GM19238 (cell line): ENCODE measurements around the gene IRF2.
A peak's percentile ranks its signal among the peaks of the same experiment; 100 is the strongest.

Experiments used
- DNase-seq: peaks from one replicate; pipeline ENCODE4 v3.0.0; 2011; ENCODE audit warnings: low spot score; ENCODE audit not compliant: insufficient read length

The IRF2 gene

DNA sequence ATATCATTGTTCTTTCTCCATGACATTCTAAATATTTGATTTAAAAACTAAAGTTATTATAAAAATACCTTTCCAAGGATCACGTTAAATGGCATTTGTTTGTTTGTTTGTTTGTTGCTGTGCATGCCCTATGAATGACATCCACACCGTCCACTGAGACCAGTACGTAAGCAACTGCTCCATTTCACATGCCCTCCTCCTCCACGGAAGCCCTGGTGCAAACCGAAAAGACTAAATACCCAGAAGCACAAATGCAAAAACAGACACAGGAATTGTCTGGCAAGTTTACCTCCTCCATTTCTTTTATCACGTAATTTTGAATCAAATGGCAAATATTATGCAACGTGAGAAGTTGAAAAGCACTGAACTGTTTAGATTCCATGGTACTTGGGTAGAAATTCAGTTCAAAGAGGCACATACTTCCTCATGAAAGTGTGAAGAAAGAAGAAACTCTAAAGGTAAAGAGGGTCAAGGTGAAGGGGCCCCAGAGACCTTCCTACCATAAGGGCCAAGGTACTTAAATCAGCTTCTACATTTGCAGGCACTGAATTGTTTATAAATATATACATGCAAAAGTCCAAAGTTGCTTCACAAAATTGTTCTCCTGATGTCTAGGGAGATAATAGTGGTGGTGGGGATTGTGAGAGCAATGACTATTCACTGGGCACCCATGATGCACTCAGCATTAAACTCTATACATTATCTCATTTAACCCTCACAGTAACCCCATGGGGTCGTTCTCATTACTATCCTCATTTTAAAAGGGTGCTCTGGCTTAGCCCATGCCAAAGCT lies 23.4 kb downstream of the IRF2 start:
- DNase-seq = no peak

DNA sequence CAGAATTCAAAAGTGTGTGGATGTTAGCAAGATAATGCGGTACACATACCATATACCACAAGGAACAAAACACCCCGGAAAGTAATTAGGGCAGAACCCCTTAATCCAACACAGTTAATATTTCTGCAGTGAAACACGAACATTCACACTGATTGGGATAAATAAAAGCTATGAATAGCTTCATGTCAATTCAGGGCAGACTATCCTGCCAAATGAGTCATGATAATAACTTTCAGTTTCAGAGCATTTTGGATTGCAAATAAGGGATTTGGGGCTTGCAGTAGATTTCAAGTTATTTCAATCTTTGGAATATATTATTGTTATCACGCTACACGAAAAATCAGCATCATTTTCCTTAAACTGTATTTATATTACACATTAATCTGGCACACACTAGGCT lies 24.3 kb downstream of the IRF2 start:
- DNase-seq = no peak

DNA sequence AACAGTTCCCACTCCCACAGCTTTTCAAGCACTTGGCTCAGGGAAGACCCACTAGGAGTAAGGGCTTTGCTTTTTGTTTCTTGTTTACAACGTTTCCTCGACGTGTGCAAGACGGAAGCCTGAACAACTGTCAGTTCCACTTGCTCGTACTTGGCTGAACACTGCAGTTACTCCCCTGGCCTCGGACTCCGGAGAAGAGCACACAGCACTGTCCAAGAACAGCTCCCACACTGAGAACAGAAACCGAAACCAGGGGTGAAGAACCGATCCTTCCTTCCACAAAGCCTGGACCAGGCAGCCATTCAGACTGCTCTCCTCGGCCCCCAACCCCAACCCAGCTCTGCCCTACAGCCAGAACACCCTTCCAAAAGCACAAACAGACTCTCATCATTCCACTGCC lies 25.5 kb downstream of the IRF2 start:
- peak; percentile 44 for DNase-seq

DNA sequence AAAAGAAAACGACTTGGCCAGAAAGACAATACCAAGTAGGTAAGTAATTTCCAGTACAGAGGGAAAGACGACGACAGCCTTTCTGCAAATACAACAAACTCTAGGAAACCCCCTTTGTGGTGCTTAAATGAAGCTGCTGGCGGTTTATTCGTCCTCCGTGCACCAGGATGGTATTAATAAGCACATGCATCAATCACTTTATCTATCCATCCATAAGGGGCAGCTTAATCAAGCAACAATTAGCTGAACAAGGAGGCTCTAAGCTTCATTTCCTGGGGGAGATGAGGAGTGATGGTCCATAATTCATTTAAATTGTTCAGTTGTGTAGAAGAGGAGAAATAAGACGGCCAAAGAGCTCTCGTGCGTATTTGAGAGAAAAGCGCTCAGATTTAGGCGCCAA lies 26.2 kb downstream of the IRF2 start:
- no peak for DNase-seq

DNA sequence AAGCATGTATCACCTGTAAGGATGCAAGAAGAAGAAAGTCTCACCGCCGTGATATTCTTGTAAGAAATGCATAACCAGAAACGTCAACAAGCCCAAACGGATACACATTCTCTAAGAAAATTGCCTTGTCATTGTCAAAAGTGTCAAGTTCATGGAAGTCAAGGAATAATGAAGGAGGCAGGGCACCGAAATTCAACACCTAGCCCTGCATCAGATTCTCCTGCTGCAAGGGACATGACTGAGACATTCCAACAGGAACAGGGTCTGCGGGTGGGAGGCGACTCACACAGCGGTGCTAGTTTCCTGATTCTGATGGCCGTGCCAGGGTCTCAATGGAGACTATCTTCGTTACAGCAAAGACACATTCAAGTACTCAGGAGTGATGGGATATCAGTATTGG lies 26.7 kb downstream of the IRF2 start:
- no peak for DNase-seq

DNA sequence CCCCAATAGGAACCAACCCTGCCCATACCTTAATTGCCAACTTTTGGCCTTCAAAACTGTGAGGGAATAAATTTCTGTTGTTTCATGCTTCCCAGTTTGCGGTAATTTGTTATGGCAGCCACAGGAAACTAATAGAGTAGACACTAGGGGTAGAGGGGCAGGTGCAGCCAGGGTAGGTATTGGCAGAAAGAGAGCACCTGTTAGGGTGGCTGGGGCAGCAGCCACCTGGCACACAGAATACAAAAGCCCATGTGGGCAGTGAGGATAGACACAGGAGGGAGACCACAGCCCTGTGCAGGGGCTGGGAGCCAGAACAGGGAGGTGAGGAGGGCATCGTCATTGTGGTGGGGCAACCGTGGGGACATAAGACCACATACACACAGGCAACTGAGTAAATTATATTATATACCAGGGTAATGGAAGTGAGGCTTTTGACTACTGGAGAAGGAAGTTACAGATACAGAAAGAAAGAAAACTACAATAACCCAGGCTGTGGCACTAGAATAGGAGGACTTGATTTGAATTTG lies 28.2 kb downstream of the IRF2 start:
- DNase-seq = no peak

DNA sequence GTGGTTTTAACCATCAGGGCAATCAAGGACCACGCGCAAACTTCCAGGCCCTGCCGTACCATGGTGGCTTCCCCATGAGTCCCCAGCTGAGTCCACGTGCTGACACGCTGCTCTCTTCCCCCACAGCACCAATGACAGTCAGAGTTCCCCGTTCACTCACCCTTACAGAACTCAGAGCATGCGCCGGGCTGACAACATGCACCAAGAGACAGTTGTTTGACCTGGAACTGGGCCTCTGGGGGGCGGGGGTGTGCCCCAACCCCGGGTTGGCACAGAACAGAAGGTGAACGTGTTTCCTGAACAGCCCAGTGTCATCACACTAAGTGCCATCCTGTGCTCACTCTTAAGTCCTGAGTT lies 29.4 kb downstream of the IRF2 start:
- peak; percentile 44 for DNase-seq

DNA sequence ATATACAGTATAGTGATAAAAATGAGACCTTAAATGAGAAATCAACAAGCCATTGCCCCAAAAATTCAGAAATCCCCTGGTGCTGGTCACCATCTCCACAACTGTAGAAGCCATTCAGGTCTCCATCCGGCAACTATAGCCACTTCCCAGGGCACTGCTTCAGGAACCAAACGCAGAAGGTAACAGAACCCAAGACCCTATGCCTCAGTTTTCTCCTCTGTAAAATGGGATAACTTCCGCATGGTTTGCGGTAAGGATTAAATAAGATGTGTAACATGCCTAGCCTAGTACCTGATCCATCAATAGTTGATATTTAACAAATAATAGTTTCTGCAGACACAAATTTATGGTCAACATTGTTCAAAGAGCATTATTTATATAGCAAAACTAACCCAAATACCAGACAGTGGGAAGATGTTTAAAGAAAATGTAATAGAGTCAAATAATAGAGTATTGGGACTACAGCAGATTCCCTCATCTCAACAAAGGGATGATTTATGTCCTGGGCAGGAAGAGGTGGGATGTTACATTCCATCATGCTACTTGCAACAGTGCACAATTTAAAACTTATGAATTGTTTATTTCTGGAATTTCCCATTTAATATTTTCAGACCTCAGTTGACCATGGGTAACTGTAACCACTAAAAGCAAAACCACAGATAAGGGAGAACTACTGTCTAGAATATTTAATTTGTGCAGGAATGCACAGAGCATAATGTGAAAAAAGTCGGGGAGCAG lies 30.0 kb downstream of the IRF2 start:
- no peak for DNase-seq

DNA sequence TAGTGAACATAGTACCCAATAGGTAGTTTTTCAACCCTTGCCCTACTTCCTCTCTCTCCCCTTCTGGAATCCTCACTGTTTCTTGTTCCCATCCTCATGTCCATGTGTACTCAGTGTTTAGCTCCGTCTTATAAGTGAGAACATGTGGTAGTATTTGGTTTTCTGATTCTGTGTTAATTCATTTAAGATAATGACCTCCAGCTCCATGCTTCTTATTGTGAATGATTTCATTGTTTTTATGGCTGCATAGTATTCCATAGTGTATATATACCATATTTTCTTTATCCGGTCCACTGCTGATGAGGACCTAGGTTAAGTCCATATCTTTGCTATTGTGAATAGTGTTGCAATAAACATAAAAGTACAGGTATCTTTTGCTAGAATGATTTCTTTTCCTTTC lies 31.0 kb downstream of the IRF2 start:
- no peak for DNase-seq

DNA sequence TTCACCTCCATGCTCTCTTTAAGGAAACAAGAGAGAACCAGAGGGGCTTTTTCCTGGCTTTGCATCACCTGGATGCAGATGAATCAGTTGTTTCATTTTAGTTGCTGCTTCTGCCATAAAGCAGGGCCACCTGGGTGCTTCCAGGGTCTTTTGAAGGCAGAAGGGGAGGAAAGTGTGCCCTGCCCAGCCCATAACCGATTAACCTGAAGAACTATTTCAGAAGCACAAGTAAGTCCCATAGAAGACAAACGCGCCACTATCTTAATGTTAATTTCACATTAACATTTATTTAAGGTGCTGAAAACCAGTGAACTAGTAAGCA lies 32.1 kb downstream of the IRF2 start:
- DNase-seq = no peak

DNA sequence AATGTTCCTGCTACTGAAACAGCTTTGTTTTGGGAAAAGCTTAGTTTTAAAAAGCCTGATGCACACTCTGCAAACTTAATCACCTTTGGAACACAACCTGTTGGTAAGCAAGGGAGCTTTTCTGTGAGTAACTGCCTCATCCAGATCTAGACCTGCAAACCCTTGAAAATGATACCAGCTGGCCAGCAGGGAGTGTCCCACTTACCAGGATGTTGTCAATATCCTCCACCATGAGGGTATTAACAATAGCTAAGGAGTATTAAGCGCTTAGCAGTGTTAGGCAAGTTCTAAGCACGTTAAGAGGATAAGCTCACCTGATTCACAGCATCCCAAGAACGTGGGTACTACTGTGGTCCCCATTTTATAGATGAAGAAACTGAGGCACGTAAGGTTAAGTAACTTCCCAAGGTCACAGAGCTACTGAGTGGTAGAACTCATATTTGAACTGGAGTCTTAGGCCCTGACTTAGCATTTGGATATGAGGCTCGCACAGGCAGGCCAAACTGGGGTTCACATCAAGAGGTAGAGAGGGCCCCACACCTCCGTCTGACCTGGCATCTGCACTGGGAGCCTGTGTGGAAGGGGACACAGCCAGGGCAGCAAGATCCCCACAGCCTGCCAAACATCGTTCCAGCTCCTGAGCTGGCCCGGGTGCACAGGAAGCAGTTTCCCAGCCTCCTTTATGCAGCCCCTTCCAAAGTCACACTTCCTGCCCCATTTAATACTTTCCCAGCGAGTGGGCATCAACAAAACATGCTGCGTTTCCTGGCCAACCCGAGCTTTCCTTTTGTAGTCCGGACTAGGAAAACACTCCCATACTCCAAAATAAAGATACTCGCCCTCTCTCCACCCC lies 32.7 kb downstream of the IRF2 start:
- no peak for DNase-seq

DNA sequence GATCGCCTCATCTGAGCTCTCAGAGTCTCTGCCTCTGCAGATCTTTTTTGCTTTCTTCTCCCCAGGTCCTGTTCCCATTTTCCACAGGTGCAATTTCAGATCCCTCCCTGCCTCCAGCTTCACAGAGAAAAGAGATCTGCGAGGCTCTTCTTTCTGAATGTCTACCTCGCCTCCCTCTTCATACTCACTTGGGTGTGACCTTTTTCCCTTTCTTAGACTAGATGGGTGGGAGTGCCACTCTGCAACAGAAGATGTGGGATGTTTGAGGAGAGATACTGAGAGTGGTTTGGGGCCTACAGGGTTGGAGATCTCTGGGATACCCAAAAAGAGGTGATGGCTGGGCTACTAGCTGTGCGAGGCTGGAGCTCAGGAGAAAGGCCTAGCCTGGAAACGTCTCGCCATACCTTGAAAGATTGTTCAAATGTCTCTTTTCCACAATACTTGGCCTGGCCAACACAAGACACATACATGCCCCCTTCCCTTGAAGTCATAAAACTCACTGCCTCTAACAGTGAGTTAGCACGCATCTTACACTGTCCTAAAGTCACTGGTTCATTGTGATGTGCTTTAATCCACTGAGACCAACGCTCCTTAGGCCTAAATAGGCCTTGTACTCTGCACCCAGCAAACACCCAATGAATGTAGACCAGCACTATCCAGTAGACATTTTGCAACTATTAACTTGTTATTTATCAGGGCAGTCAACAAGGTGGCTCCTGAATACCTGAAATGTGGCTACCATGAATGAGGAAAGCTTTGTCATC lies 33.6 kb downstream of the IRF2 start:
- no peak for DNase-seq

DNA sequence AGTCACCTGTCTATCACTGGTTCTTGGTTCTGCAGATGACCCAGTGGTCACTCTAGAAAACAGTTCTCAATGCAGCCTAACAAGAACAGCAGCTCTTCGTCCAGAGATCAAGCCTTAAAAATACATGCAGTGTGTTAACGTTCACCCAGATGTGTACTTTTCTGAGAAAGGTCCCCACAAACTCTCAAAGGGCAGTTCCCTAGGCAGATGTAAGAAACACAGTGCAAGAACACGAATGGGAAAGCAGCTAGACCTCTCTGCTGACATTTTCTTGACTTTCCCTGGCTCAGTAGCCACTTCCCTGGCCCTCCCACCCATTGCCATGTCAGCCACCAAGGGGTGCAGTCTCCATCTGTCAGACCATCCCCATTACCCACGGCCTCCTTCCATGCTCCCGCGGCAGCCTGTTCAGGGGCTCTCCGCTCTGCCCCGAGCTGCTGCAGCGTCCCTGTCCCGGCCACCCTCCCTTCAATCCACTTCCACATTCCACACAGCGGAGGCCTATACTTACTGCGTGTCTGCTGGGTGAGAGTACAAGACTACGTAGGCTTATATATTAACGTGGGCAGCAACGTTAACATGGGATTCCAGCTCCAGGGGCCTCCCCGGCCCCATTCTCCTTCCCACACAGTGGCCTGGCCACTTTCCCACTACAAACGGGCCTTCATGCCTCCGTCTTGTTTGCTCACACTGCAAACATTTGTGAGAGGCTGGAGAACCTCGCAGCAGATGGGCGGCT lies 34.3 kb downstream of the IRF2 start:
- no peak for DNase-seq

DNA sequence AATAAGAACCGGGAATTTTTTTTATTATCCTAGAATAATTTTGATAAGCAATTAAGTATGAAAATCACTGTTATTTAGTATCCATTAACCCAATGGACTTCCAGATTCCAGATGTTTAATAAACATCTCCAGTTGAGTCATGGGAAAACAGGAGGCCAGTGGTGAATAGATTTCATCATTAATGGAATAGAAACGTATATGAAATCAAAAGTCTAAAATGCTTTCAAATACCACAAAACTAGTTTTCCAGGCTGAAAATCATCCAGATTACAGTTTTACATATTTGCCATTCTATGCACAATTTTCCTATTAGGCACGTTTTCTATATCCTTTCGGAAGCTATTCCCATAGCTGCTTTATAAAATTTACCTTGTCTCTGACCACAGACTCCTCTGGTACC lies 35.0 kb downstream of the IRF2 start:
- no peak for DNase-seq

DNA sequence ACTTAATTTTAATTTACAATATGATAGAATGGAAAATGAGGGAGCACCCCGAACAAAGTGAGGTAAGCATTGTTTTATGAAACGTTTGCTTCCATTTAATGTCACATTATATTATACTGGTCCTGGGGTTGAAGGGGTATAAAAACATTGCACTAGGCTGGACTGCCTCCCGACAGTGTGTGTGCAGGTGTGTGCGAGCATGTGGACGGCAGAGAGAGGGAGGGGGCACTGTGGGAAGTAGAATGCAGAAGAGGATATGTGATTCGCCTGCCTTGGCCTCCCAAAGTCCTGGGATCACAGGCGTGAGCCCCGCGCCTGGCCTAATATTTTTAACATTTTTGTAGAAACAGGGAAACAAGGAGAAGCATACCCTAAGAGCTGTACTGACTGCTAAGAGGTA lies 36.0 kb downstream of the IRF2 start:
- no peak for DNase-seq

DNA sequence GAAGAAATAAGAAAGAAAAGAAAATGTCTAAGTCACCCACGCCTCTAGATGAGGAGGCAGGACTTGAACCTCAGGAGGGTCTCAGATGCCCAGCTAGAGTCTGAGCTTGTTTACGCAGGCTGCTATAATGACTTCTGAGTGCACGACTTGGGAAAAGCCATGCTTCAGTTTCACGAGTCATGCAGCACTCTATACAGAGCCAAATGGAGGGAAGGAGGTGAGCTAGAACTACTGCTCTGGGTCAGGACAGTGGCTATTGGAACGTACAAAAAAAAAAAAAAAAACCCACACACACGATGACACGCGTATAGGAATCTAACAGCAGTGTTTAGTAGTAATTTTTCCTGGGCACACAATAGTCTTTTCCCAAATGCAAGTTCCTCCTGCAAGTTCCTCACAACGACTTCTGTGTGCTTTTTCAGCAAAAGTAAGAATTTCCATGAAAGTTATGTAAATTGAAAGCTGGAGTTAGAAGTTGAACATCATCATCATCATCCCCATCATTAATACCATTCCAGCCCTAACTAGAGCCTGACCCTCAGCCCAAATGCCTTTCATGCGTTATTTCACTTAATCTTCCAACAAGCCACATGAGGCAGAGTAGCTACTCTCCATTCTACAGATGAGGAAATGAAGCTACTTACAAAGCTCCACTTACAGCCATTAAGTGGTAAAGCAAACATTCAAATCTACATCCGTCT lies 36.6 kb downstream of the IRF2 start:
- DNase-seq = no peak

DNA sequence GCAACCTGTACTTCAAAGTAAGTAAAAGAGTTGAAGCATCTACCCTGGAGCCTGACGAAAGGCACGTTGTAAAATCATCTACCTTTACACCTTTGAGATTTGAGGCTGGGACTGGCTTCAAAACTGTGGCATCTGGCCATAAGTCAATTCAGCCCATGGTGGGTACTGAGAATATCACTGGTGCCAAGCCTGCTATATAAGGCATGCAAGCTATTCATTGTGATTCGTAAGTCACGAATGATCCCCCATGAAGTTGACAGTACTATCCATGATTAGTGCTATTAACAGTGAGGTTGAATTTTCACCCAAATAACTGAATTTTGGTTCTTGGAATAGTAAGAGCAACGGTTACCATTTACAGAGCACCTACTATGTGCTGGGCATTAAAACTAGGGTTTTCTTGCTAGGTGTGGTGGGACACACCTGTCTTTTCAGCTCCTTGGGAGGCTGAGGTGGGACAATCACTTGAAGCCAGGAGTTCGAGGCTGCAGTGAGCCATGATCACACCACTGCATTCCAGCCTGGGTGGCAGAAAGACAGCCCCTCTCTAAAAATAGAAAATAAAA lies 39.8 kb downstream of the IRF2 start:
- no peak for DNase-seq

DNA sequence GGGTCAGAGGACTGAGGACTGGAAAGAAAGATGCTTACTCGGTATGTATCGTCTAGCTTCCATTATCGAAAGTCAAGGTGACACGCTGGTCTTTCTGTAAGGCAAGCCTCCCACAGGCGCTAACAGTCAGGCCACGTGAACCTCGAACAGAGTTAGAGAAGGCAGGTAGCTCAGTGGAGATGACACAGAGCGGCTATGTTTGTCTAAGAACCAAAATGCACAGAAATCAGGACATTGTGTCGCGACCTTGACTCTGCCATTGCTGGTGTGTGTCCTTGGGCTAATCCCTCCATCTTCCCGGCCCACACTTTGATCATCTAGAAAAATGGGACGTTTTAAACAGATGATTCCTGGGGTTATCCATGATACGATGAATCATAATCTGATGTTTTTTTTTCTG lies 40.3 kb downstream of the IRF2 start:
- no peak for DNase-seq

DNA sequence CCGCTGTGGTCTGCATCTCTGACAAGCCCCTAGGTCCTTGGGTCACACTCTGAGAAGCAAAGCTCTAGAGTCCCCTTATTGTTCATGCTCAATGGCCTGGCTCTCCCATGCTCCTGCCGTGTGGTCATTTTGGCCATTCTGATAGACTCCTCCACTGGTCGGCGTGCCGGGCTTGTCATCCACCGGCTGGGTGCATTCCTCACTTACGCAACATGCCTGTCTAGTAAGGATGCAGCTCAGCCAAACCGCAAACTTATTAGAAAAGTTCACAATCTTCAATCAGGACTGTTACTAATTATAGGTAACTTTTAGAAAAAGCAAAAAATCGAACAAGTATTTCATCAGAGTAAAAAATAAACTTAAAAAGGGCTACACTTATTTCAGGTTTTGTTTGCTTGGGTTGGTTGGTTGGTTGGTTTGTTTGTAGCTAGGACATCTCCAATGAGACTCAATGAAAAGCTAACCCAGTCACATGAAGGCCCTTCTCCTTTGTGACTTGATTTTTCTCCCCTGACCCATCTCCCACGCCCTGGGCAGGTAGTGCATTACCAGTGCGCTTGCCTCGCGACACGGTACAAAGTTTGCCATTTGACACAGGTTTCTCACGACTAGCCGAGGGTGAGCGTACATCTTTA lies 41.0 kb downstream of the IRF2 start:
- no peak for DNase-seq
